ENCODE results near the gene WDR83. TPM values are rescaled to one million over a fixed set of nuclear protein-coding genes. Genes with fewer than 3 reads are reported as not detected.

WDR83 gene
- total and polyA plus RNA-seq, 2 of the 4 experiments (the other 2 are of a cell fraction) = 5.9 to 8.9 TPM

DNA sequence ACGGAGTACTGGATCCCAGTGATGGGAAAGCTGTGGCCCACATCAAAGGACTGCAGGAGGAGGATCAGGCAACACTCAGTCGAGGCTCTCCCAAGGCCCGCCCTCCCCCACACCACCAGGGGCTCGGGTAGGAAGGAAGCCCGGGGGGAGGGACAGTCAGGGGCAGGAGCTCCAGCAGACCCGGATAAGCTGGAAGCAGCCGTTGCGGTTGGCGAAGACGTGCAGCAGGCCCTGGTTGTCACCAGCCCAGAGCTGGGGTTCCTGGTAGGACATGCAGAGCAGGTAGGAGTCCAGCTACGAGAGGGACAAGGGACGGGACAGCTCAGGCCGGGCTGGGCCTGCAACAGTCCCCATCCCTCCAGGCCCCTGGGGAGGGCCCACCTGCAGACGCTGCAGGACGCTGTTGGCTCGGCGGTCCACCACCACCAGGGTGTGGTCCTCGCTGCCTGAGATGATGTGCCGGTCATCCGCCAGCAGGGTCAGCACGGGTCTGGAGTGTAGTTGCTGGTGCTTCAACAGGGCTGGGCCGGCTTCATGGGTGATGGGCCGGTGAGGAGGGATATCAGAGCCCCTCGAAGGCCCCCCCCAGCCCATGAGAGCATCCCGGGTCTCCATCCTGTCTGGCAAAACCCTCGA lies 23.1 kb downstream of the WDR83 start:
- TF ChIP-seq POLR2A (IDR thresholded peaks at IDR 0.05; ENCODE audit: low read depth, low read length) = no peak
- TF ChIP-seq MAFK (IDR thresholded peaks at IDR 0.05; ENCODE audit: low read depth, low read length) = no peak
- TF ChIP-seq MAZ (IDR thresholded peaks at IDR 0.05; ENCODE audit: borderline replicate concordance, low read depth, low read length) = no peak
- no peak for TF ChIP-seq ELK1 (IDR thresholded peaks at IDR 0.05; ENCODE audit: borderline replicate concordance, low read depth, low read length)
- no peak for TF ChIP-seq RFX5 (IDR thresholded peaks at IDR 0.05; ENCODE audit: low read depth, low read length)
- no peak for TF ChIP-seq RCOR1 (IDR thresholded peaks at IDR 0.05; ENCODE audit: insufficient replicate concordance, low read length)
- no peak for TF ChIP-seq RAD21 (IDR thresholded peaks at IDR 0.05; ENCODE audit: low read length)
- no peak for TF ChIP-seq NFE2L2 (IDR thresholded peaks at IDR 0.05; ENCODE audit: low read depth, low read length)
- TF ChIP-seq USF2 (IDR thresholded peaks at IDR 0.05; ENCODE audit: low read depth, low read length) = no peak
- no peak for TF ChIP-seq CEBPB (IDR thresholded peaks at IDR 0.05; ENCODE audit: low read depth, low read length)
- H3K9me3 ChIP-seq (ENCODE audit: control insufficient read depth, insufficient read depth, low read length) = no peaks in the 10 kb centered on the region
- H3K9me1 ChIP-seq (ENCODE audit: insufficient read depth, low read length) = no peaks in the 10 kb centered on the region
- H3K23ac ChIP-seq (ENCODE audit: low read depth, low read length) = no peak overlapping the region
- intact Hi-C loops (cut with micrococcal nuclease) (no loop called here), dilution Hi-C loops (cut with HindIII; ENCODE audit: low sequenced_read_pairs, unreplicated experiment) (no loop called here), in situ Hi-C loops (cut with MboI; ENCODE audit: low sequenced_read_pairs) (no loop called here)
- no peak overlapping the region for H3K9ac ChIP-seq (ENCODE audit: low read depth, low read length)
- H2AK9ac ChIP-seq (replicated peaks; ENCODE audit: low read depth, low read length, poor library complexity) = no peak overlapping the region
- no peak overlapping the region for H3K4ac ChIP-seq (ENCODE audit: low read depth, low read length)
- no peak overlapping the region for H2BK5ac ChIP-seq (ENCODE audit: low read depth, low read length, poor library complexity, severe bottlenecking)
- H3K4me2 ChIP-seq (ENCODE audit: low read depth, low read length) = no peak overlapping the region
- no peak for DNase-seq
- no peak overlapping the region for H3K14ac ChIP-seq (replicated peaks; ENCODE audit: low read depth, low read length)
- no peak overlapping the region for H2AK5ac ChIP-seq (ENCODE audit: low read depth, low read length)
- no peak overlapping the region for H3K4me3 ChIP-seq (ENCODE audit: insufficient read depth, low read depth, low read length)
- H4K91ac ChIP-seq (ENCODE audit: insufficient read depth, low read depth, low read length) = no peak overlapping the region
- H3K18ac ChIP-seq (ENCODE audit: low read depth, low read length) = no peak overlapping the region
- H4K5ac ChIP-seq (ENCODE audit: low read depth, low read length) = no peak overlapping the region
- 90% methylated on average over 4 of the region's 26 CpGs; no CpG with 5 or more reads in 1 of the 2 experiments for WGBS, 2 experiments (ENCODE audit: extremely low coverage in 2 of 2, insufficient read length in 1 of 2)
- no peak overlapping the region for H3K27ac ChIP-seq (ENCODE audit: insufficient read depth, low read length)
- H4K20me1 ChIP-seq (ENCODE audit: insufficient read depth, low read length) = no peaks in the 10 kb centered on the region; the same call in 1 of the 2 replicates
- H2BK120ac ChIP-seq (ENCODE audit: low read depth, low read length) = no peak overlapping the region
- H4K8ac ChIP-seq (ENCODE audit: low read depth in 2 of 2, low read length in 2 of 2) = no peak overlapping the region
- no peaks in the 10 kb centered on the region for H3K27me3 ChIP-seq (ENCODE audit: control insufficient read depth, insufficient read depth, low read length)
- ATAC-seq (ENCODE audit: low read depth) = no peak
- ChIA-PET POLR2A (ENCODE audit: unreplicated experiment) (no interaction called here), CTCF (no interaction called here)
- H2BK20ac ChIP-seq (ENCODE audit: low read depth, low read length) = no peak overlapping the region
- no peak overlapping the region for H2AFZ ChIP-seq (replicated peaks; ENCODE audit: low read length, poor library complexity)
- H3K79me1 ChIP-seq (ENCODE audit: low read depth in 1 of 2, low read length in 2 of 2) = peaks cover 0 to 12% of the 10 kb centered on the region in 2 experiments; a peak in 3 of 4 replicates
- H3K56ac ChIP-seq (ENCODE audit: extremely low read depth, insufficient read depth, low read length) = no peak overlapping the region
- H2BK15ac ChIP-seq (ENCODE audit: low read depth, low read length) = no peak overlapping the region
- no peaks in the 10 kb centered on the region for H3K4me1 ChIP-seq (ENCODE audit: control insufficient read depth, insufficient read depth, low read length)
- 0 out of 2 replicates have a peak, but pooled peaks cover 2% of the 10 kb centered on the region for H3K36me3 ChIP-seq (ENCODE audit: control insufficient read depth, insufficient read depth, low read length)
- BruUV-seq (replicated peaks) = no TSS peak
